GM23338 (cell line): Measurements from ENCODE around the gene STAB2. TPM values are rescaled to one million over a fixed set of nuclear protein-coding genes. Genes with fewer than 3 reads are reported as not detected.

ENCODE experiments used
- ATAC-seq: fragments of 200-7000 bp; cut with Tn5 transposase; 3 replicates; pipeline ENCODE4 v1.9.1; 2020
- DNase-seq: peaks from one replicate; pipeline ENCODE4 v3.0.0-alpha.2; 2015; ENCODE audit warnings: low spot score
- H2AFZ ChIP-seq: fragments of 200-600 bp; sonication (generic); 2 replicates; pipeline ENCODE4 v1.8.0; 2016; ENCODE audit warnings: antibody characterized with exemption, mild to moderate bottlenecking, moderate library complexity
- H3F3A ChIP-seq: fragments of 200-600 bp; sonication (generic); replicated peaks from 2 replicates; pipeline ENCODE4 v1.8.0; 2017; ENCODE audit warnings: antibody characterized with exemption, mixed run types, low read depth
- H3K27ac ChIP-seq: fragments of 200-600 bp; sonication (generic); 2 replicates; pipeline ENCODE4 v1.6.1; 2016; ENCODE audit warnings: low read depth
- H3K27me3 ChIP-seq: fragments of 200-600 bp; sonication (generic); 2 replicates; pipeline ENCODE4 v1.8.0; 2016; ENCODE audit warnings: mild to moderate bottlenecking, mixed run types, moderate library complexity; ENCODE audit not compliant: insufficient read depth
- H3K36me3 ChIP-seq: fragments of 200-600 bp; sonication (generic); 2 replicates; pipeline ENCODE4 v1.8.0; 2016; ENCODE audit warnings: mild to moderate bottlenecking; ENCODE audit not compliant: insufficient read depth
- H3K4me1 ChIP-seq: fragments of 200-600 bp; sonication (generic); 2 replicates; pipeline ENCODE4 v1.8.0; 2016; ENCODE audit warnings: mild to moderate bottlenecking, moderate library complexity; ENCODE audit not compliant: insufficient read depth
- H3K4me2 ChIP-seq: fragments of 200-600 bp; sonication (generic); 2 replicates; pipeline ENCODE4 v1.7.1; 2017; ENCODE audit warnings: mixed run types
- H3K4me3 ChIP-seq: fragments of 200-600 bp; sonication (generic); 2 replicates; pipeline ENCODE4 v1.6.1; 2016; ENCODE audit warnings: mixed run types
- H3K79me2 ChIP-seq: fragments of 200-600 bp; sonication (generic); replicated peaks from 2 replicates; pipeline ENCODE4 v1.8.0; 2017; ENCODE audit warnings: mild to moderate bottlenecking; ENCODE audit not compliant: insufficient read depth
- H3K9me2 ChIP-seq: fragments of 200-600 bp; sonication (generic); 2 replicates; pipeline ENCODE4 v1.8.0; 2017; ENCODE audit not compliant: insufficient read depth
- H4K20me1 ChIP-seq: fragments of 200-600 bp; sonication (generic); replicated peaks from 2 replicates; pipeline ENCODE4 v1.8.0; 2017; ENCODE audit warnings: mild to moderate bottlenecking; ENCODE audit not compliant: insufficient read depth
- H3K27ac Mint-ChIP-seq: 2 replicates; pipeline ENCODE4 v1.8.0; 2020; ENCODE audit warnings: inconsistent platforms, mild to moderate bottlenecking, moderate library complexity, mixed read lengths
- H3K27me3 Mint-ChIP-seq: 3 replicates; pipeline ENCODE4 v1.8.0; 2022; ENCODE audit warnings: low read depth, mild to moderate bottlenecking, moderate library complexity, mixed read lengths, inconsistent platforms; ENCODE audit not compliant: insufficient read depth, poor library complexity
- H3K36me3 Mint-ChIP-seq: 3 replicates; pipeline ENCODE4 v1.8.0; 2021; ENCODE audit warnings: low read depth, mild to moderate bottlenecking, inconsistent platforms, moderate library complexity, mixed read lengths
- H3K4me1 Mint-ChIP-seq: 3 replicates; pipeline ENCODE4 v1.8.0; 2020; ENCODE audit warnings: mild to moderate bottlenecking, inconsistent platforms, mixed read lengths
- H3K4me3 Mint-ChIP-seq: 3 replicates; pipeline ENCODE4 v1.8.0; 2021; ENCODE audit warnings: moderate library complexity, mild to moderate bottlenecking, inconsistent platforms, mixed read lengths
- H3K9me3 Mint-ChIP-seq: 3 replicates; pipeline ENCODE4 v1.8.0; 2020; ENCODE audit warnings: moderate library complexity, mild to moderate bottlenecking, inconsistent platforms, mixed read lengths
- CTCF ChIP-seq, 2 experiments: fragments of 200-600 bp in 1 of 2; sonication (generic) in 1 of 2; conservative IDR thresholded peaks; 2 replicates each; pipeline versions ENCODE4 v1.5.1 to v1.6.1; 2016 to 2017; ENCODE audit warnings: antibody characterized with exemption in 2 of 2, low read depth in 2 of 2, mild to moderate bottlenecking in 2 of 2, moderate library complexity in 1 of 2
- EZH2phosphoT487 ChIP-seq: fragments of 200-600 bp; sonication (generic); IDR thresholded peaks from one replicate; pipeline ENCODE4 v1.8.1; 2018; ENCODE audit warnings: antibody characterized with exemption; ENCODE audit not compliant: unreplicated experiment
- JUNB ChIP-seq: IDR thresholded peaks from one replicate; pipeline ENCODE4 v1.6.1; 2016; ENCODE audit warnings: antibody characterized with exemption; ENCODE audit not compliant: unreplicated experiment
- NANOG ChIP-seq: IDR thresholded peaks from 2 replicates; pipeline ENCODE4 v1.6.1; 2016; ENCODE audit warnings: antibody characterized with exemption, borderline replicate concordance
- REST ChIP-seq: IDR thresholded peaks from one replicate; pipeline ENCODE4 v1.6.1; 2018; ENCODE audit warnings: antibody characterized with exemption; ENCODE audit not compliant: unreplicated experiment
- STAT1 ChIP-seq: IDR thresholded peaks from one replicate; pipeline ENCODE4 v1.6.1; 2016; ENCODE audit warnings: antibody characterized with exemption; ENCODE audit not compliant: unreplicated experiment
- ZNF114 ChIP-seq: fragments of 250-450 bp; sonication (Bioruptor Pico); IDR thresholded peaks from 2 replicates; pipeline ENCODE4 v1.5.0; 2020; ENCODE audit warnings: mild to moderate bottlenecking, moderate library complexity
- ZNF331 ChIP-seq: fragments of 250-450 bp; sonication (Bioruptor Pico); IDR thresholded peaks from 2 replicates; pipeline ENCODE4 v1.5.0; 2020; ENCODE audit warnings: low read depth, mild to moderate bottlenecking, moderate library complexity
- polyA plus RNA-seq: library from polyadenylated mRNA; unstranded; fragments of >200 nt; fragmentation: Nextera tagmentation; extraction: Ambion mirVana; gene quantifications from 2 replicates; pipeline ENCODE4 v1.2.1, GENCODE V29; 2016
- total RNA-seq: library from RNA; depleted of rRNA; stranded (reverse); fragments of >200 nt; shearing (Covaris generic); gene quantifications from 2 replicates; pipeline ENCODE4 v1.2.3, GENCODE V29; 2014
- TF ChIP-seq, protein P1 (sequence below): fragments of 250-450 bp; sonication (Bioruptor Pico); IDR thresholded peaks from 2 replicates; pipeline ENCODE4 v1.5.0; 2020; ENCODE audit warnings: mild to moderate bottlenecking, moderate library complexity

The STAB2 gene
- total and polyA plus RNA-seq, 2 experiments from 2014 or later, result 0.14 TPM; not detected in 1

GRCh38 chr12:103803847-103804246 lies 216.8 kb downstream of the STAB2 start:
- Mint-ChIP-seq H3K4me3 (no peak overlapping the region), H3K27me3 (peaks cover 11% of the 10 kb centered on the region), H3K4me1 (peaks cover 25% of the 10 kb centered on the region), H3K9me3 (no peaks in the 10 kb centered on the region), H3K27ac (no peak overlapping the region), H3K36me3 (peaks cover 12% of the 10 kb centered on the region; the same call in 2 of the 3 replicates)
- no peak overlapping the region for H3K4me2 ChIP-seq
- TF ChIP-seq, protein P1, sequence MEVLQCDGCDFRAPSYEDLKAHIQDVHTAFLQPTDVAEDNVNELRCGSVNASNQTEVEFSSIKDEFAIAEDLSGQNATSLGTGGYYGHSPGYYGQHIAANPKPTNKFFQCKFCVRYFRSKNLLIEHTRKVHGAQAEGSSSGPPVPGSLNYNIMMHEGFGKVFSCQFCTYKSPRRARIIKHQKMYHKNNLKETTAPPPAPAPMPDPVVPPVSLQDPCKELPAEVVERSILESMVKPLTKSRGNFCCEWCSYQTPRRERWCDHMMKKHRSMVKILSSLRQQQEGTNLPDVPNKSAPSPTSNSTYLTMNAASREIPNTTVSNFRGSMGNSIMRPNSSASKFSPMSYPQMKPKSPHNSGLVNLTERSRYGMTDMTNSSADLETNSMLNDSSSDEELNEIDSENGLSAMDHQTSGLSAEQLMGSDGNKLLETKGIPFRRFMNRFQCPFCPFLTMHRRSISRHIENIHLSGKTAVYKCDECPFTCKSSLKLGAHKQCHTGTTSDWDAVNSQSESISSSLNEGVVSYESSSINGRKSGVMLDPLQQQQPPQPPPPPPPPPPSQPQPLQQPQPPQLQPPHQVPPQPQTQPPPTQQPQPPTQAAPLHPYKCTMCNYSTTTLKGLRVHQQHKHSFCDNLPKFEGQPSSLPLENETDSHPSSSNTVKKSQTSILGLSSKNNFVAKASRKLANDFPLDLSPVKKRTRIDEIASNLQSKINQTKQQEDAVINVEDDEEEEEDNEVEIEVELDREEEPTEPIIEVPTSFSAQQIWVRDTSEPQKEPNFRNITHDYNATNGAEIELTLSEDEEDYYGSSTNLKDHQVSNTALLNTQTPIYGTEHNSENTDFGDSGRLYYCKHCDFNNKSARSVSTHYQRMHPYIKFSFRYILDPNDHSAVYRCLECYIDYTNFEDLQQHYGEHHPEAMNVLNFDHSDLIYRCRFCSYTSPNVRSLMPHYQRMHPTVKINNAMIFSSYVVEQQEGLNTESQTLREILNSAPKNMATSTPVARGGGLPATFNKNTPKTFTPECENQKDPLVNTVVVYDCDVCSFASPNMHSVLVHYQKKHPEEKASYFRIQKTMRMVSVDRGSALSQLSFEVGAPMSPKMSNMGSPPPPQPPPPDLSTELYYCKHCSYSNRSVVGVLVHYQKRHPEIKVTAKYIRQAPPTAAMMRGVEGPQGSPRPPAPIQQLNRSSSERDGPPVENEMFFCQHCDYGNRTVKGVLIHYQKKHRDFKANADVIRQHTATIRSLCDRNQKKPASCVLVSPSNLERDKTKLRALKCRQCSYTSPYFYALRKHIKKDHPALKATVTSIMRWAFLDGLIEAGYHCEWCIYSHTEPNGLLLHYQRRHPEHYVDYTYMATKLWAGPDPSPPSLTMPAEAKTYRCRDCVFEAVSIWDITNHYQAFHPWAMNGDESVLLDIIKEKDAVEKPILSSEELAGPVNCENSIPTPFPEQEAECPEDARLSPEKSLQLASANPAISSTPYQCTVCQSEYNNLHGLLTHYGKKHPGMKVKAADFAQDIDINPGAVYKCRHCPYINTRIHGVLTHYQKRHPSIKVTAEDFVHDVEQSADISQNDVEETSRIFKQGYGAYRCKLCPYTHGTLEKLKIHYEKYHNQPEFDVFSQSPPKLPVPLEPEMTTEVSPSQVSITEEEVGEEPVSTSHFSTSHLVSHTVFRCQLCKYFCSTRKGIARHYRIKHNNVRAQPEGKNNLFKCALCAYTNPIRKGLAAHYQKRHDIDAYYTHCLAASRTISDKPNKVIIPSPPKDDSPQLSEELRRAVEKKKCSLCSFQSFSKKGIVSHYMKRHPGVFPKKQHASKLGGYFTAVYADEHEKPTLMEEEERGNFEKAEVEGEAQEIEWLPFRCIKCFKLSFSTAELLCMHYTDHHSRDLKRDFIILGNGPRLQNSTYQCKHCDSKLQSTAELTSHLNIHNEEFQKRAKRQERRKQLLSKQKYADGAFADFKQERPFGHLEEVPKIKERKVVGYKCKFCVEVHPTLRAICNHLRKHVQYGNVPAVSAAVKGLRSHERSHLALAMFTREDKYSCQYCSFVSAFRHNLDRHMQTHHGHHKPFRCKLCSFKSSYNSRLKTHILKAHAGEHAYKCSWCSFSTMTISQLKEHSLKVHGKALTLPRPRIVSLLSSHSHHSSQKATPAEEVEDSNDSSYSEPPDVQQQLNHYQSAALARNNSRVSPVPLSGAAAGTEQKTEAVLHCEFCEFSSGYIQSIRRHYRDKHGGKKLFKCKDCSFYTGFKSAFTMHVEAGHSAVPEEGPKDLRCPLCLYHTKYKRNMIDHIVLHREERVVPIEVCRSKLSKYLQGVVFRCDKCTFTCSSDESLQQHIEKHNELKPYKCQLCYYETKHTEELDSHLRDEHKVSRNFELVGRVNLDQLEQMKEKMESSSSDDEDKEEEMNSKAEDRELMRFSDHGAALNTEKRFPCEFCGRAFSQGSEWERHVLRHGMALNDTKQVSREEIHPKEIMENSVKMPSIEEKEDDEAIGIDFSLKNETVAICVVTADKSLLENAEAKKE (CRISPR knock-in tag), result no peak
- no peak for TF ChIP-seq ZNF114
- no peak overlapping the region for H2AFZ ChIP-seq
- H3K4me1 ChIP-seq, result 0 out of 2 replicates have a peak, but pooled peaks cover 4% of the 10 kb centered on the region
- no peaks in the 10 kb centered on the region for H3F3A ChIP-seq
- no peak overlapping the region for H3K27ac ChIP-seq
- H3K27me3 ChIP-seq, result no peaks in the 10 kb centered on the region
- H3K79me2 ChIP-seq, result no peaks in the 10 kb centered on the region
- ATAC-seq (no peak), DNase-seq (no peak)
- no peak overlapping the region for H3K4me3 ChIP-seq
- no peaks in the 10 kb centered on the region for H3K36me3 ChIP-seq
- no peaks in the 10 kb centered on the region for H3K9me2 ChIP-seq
- 0 out of 2 replicates have a peak, but pooled peaks cover 5% of the 10 kb centered on the region for H4K20me1 ChIP-seq

DNA sequence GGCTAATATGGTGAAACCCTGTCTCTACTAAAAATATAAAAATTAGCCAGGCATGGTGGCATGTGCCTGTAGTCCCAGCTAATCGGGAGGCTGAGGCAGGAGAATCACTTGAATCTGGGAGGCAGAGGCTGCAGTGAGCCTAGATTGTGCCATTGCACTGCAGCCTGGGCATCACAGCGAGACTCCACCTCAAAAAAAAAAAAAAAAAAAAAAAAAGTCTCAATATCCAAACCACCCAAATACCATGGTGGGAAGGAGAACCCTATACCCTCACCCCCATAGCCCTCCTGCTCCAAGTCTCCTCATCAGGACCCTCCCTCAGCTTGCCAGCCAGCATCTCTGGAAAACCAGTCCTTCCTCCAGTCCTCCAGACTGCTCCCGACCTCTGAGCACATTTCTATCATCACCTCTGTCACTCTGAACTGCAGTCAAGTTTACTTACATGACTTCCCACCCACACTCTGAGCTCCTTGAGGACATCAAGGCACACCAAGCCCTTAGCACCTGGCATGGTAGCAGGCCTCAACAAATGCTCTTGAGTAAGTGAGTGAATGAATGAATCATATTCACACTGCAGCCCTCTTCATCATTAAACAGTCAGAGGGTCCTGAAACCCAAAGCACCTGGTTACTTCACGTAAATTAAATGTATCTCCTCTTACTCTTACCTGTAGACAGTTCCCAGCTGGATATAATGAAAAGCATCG lies 218.7 kb downstream of the STAB2 start:
- no peak overlapping the region for H3K4me2 ChIP-seq
- peaks cover 11% of the 10 kb centered on the region; the same call in 2 of the 3 replicates for H3K4me1 Mint-ChIP-seq
- no peaks in the 10 kb centered on the region; the same call in 1 of the 2 replicates for H3K79me2 ChIP-seq
- TF ChIP-seq EZH2phosphoT487, result no peak
- no peak for TF ChIP-seq ZNF331 (CRISPR knock-in tag)
- TF ChIP-seq ZNF114, result no peak
- no peak for TF ChIP-seq CTCF (conservative IDR thresholded peaks at IDR 0.05; ENCODE audit: low read depth in 2 of 2)
- no peak for TF ChIP-seq STAT1
- TF ChIP-seq JUNB, result no peak
- TF ChIP-seq NANOG, result no peak
- TF ChIP-seq REST, result no peak

More for the DNA sequence above, 218.7 kb downstream of the STAB2 start:
- H3K9me3 Mint-ChIP-seq, result no peaks in the 10 kb centered on the region
- H3K4me3 Mint-ChIP-seq, result no peak overlapping the region
- H2AFZ ChIP-seq, result no peak overlapping the region
- no peak overlapping the region for H3K4me3 ChIP-seq
- no peaks in the 10 kb centered on the region for H3K4me1 ChIP-seq
- ATAC-seq, result no peak
- H4K20me1 ChIP-seq, result 0 out of 2 replicates have a peak, but pooled peaks cover 5% of the 10 kb centered on the region
- H3K27me3 Mint-ChIP-seq, result peaks cover 7% of the 10 kb centered on the region
- peaks cover 6% of the 10 kb centered on the region; the same call in 1 of the 3 replicates for H3K36me3 Mint-ChIP-seq
- no peaks in the 10 kb centered on the region for H3K9me2 ChIP-seq
- H3F3A ChIP-seq, result no peaks in the 10 kb centered on the region
- H3K27ac ChIP-seq, result no peak overlapping the region
- DNase-seq, result no peak
- no peaks in the 10 kb centered on the region for H3K27me3 ChIP-seq
- no peaks in the 10 kb centered on the region for H3K36me3 ChIP-seq
- peak overlapping the region; percentile 74 for H3K27ac Mint-ChIP-seq
